ENCODE results near the gene TTC3.
A peak's percentile ranks its signal among the peaks of the same experiment; 100 is the strongest.

TTC3 gene

GRCh38 chr21:37182222-37182621 is 109.2 kb downstream of the TTC3 start:
- DNase-seq (ENCODE audit: low spot score in 2 of 2) (no peak), ATAC-seq (no peak)
- H3K4me1 Mint-ChIP-seq = peaks cover 8% of the 10 kb centered on the region
- H3K36me3 Mint-ChIP-seq = peaks cover 81% of the 10 kb centered on the region
- no peak overlapping the region for H3K27ac Mint-ChIP-seq
- peaks cover 3% of the 10 kb centered on the region for H3K9me3 Mint-ChIP-seq
- H3K4me3 Mint-ChIP-seq = no peak overlapping the region

- ATAC-seq = peak; percentile 51
- H3K27ac Mint-ChIP-seq = peak overlapping the region; percentile 45
- peaks cover 8% of the 10 kb centered on the region for H3K4me1 Mint-ChIP-seq
- H3K36me3 Mint-ChIP-seq = peaks cover 80% of the 10 kb centered on the region
- H3K9me3 Mint-ChIP-seq = peaks cover 3% of the 10 kb centered on the region
- no peak overlapping the region for H3K4me3 Mint-ChIP-seq
- DNase-seq (ENCODE audit: low spot score in 2 of 2) = no peak
Measured at GRCh38 chr21:37183749-37184148, 110.7 kb downstream of the TTC3 start.

GRCh38 chr21:37184784-37185593 is 111.9 kb downstream of the TTC3 start:
- Mint-ChIP-seq H3K36me3 (peaks cover 80% of the 10 kb centered on the region), H3K27ac (peak overlapping the region; percentile 12), H3K4me3 (no peak overlapping the region), H3K4me1 (peaks cover 8% of the 10 kb centered on the region), H3K9me3 (peaks cover 2% of the 10 kb centered on the region)
- ATAC-seq = peak; percentile 84
- DNase-seq (ENCODE audit: low spot score in 2 of 2) = no peak

- Mint-ChIP-seq H3K36me3 (peaks cover 97% of the 10 kb centered on the region), H3K4me1 (peaks cover 8% of the 10 kb centered on the region), H3K27ac (peak overlapping the region; percentile 23), H3K9me3 (no peaks in the 10 kb centered on the region), H3K4me3 (no peak overlapping the region)
- ATAC-seq (peak; percentile 66), DNase-seq (ENCODE audit: low spot score in 2 of 2) (no peak)
Measured at GRCh38 chr21:37186983-37187382, 113.9 kb downstream of the TTC3 start.

GRCh38 chr21:37188825-37189224 is 115.8 kb downstream of the TTC3 start:
- Mint-ChIP-seq H3K9me3 (no peaks in the 10 kb centered on the region), H3K27ac (no peak overlapping the region), H3K4me1 (peaks cover 8% of the 10 kb centered on the region), H3K36me3 (peaks cover 97% of the 10 kb centered on the region), H3K4me3 (no peak overlapping the region)
- DNase-seq (ENCODE audit: low spot score in 2 of 2) = no peak
- no peak for ATAC-seq

- Mint-ChIP-seq H3K4me3 (no peak overlapping the region), H3K27ac (no peak overlapping the region), H3K4me1 (no peaks in the 10 kb centered on the region), H3K9me3 (no peaks in the 10 kb centered on the region), H3K36me3 (peaks cover 97% of the 10 kb centered on the region)
- DNase-seq (ENCODE audit: low spot score in 2 of 2) (no peak), ATAC-seq (no peak)
Measured at GRCh38 chr21:37192019-37192418, 119.0 kb downstream of the TTC3 start.

GRCh38 chr21:37193006-37193405 is 120.0 kb downstream of the TTC3 start:
- DNase-seq (ENCODE audit: low spot score in 2 of 2) = no peak
- no peaks in the 10 kb centered on the region for H3K4me1 Mint-ChIP-seq
- no peaks in the 10 kb centered on the region for H3K9me3 Mint-ChIP-seq
- peak overlapping the region; percentile 43 for H3K27ac Mint-ChIP-seq
- no peak for ATAC-seq
- H3K36me3 Mint-ChIP-seq = peaks cover 99% of the 10 kb centered on the region
- H3K4me3 Mint-ChIP-seq = no peak overlapping the region

- DNase-seq (ENCODE audit: low spot score in 2 of 2) = no peak
- no peak for ATAC-seq
- H3K4me1 Mint-ChIP-seq = no peaks in the 10 kb centered on the region
- H3K9me3 Mint-ChIP-seq = no peaks in the 10 kb centered on the region
- no peak overlapping the region for H3K4me3 Mint-ChIP-seq
- no peak overlapping the region for H3K27ac Mint-ChIP-seq
- peaks cover 99% of the 10 kb centered on the region for H3K36me3 Mint-ChIP-seq
Measured at GRCh38 chr21:37193676-37194075, 120.6 kb downstream of the TTC3 start.

- DNase-seq (ENCODE audit: low spot score in 2 of 2) (no peak), ATAC-seq (no peak)
- H3K9me3 Mint-ChIP-seq = no peaks in the 10 kb centered on the region
- no peaks in the 10 kb centered on the region for H3K4me1 Mint-ChIP-seq
- H3K4me3 Mint-ChIP-seq = no peak overlapping the region
- H3K36me3 Mint-ChIP-seq = peaks cover 99% of the 10 kb centered on the region
- H3K27ac Mint-ChIP-seq = peak overlapping the region; percentile 67
Measured at GRCh38 chr21:37195059-37195458, 122.0 kb downstream of the TTC3 start.

- Mint-ChIP-seq H3K27ac (no peak overlapping the region), H3K9me3 (no peaks in the 10 kb centered on the region), H3K36me3 (peaks cover 99% of the 10 kb centered on the region), H3K4me1 (no peaks in the 10 kb centered on the region), H3K4me3 (no peak overlapping the region)
- ATAC-seq (no peak), DNase-seq (ENCODE audit: low spot score in 2 of 2) (no peak)
Measured at GRCh38 chr21:37195610-37196009, 122.6 kb downstream of the TTC3 start.

GRCh38 chr21:37196847-37197246 is 123.8 kb downstream of the TTC3 start:
- Mint-ChIP-seq H3K36me3 (peaks cover 99% of the 10 kb centered on the region), H3K9me3 (no peaks in the 10 kb centered on the region), H3K4me3 (no peak overlapping the region), H3K27ac (no peak overlapping the region), H3K4me1 (no peaks in the 10 kb centered on the region)
- no peak for DNase-seq (ENCODE audit: low spot score in 2 of 2)
- ATAC-seq = no peak

GRCh38 chr21:37197746-37198145 is 124.7 kb downstream of the TTC3 start:
- ATAC-seq = no peak
- DNase-seq (ENCODE audit: low spot score in 2 of 2) = no peak
- no peaks in the 10 kb centered on the region for H3K9me3 Mint-ChIP-seq
- no peak overlapping the region for H3K27ac Mint-ChIP-seq
- H3K4me1 Mint-ChIP-seq = no peaks in the 10 kb centered on the region
- H3K36me3 Mint-ChIP-seq = peaks cover 99% of the 10 kb centered on the region
- H3K4me3 Mint-ChIP-seq = no peak overlapping the region

- Mint-ChIP-seq H3K9me3 (no peaks in the 10 kb centered on the region), H3K4me3 (no peak overlapping the region), H3K27ac (no peak overlapping the region), H3K4me1 (no peaks in the 10 kb centered on the region), H3K36me3 (peaks cover 97% of the 10 kb centered on the region)
- DNase-seq (ENCODE audit: low spot score in 2 of 2) (no peak), ATAC-seq (no peak)
Measured at GRCh38 chr21:37199057-37199924, 126.2 kb downstream of the TTC3 start.

GRCh38 chr21:37200641-37201480 is 127.8 kb downstream of the TTC3 start:
- Mint-ChIP-seq H3K4me3 (no peak overlapping the region), H3K9me3 (no peaks in the 10 kb centered on the region), H3K36me3 (peaks cover 82% of the 10 kb centered on the region), H3K27ac (peak overlapping the region; percentile 32), H3K4me1 (no peaks in the 10 kb centered on the region)
- ATAC-seq (no peak), DNase-seq (ENCODE audit: low spot score in 2 of 2) (no peak)

Measured in stimulated activated effector memory CD8-positive, alpha-beta T cell treated with anti-CD3 and anti-CD28 coated beads, Interleukin-12 subunit alpha, Interleukin-12 subunit beta, amount 100 ng/mL, for 72 hours (primary cell).